Endothelial cell of umbilical vein (primary cell): ENCODE results near the gene GORASP2. TPM values are rescaled to one million over a fixed set of nuclear protein-coding genes. Genes with fewer than 3 reads are reported as not detected.

ENCODE experiments used
- BruUV-seq: library from RNA; stranded (reverse); fragments of 400-500 nt; replicated peaks from 2 replicates; lab custom pipeline; 2021; lab: Mats Ljungman, UMichigan
- CTCF ChIA-PET: fragments of 300-600, 350-600 bp; sonication (Branson Sonifier 250); formaldehyde crosslinking; loops from one replicate; lab custom pipeline; 2021; ENCODE audit warnings: antibody characterized with exemption, inconsistent platforms; lab: Charles Lee
- POLR2A ChIA-PET: fragments of 300-600, 350-600 bp; sonication (Branson Sonifier 250); formaldehyde crosslinking; loops from one replicate; lab custom pipeline; 2021; ENCODE audit warnings: antibody characterized with exemption, inconsistent platforms; lab: Charles Lee
- DNase-seq: peaks from one replicate; pipeline ENCODE4 v3.0.0-alpha.2; 2011; ENCODE audit warnings: low read depth, low spot score
- FAIRE-seq: peaks from 2 replicates; lab custom pipeline; 2011; peaks lifted over from hg19 to GRCh38; lab: Jason Lieb, UNC
- H2AFZ ChIP-seq: 2 replicates; pipeline ENCODE4 v1.6.0; 2012; ENCODE audit warnings: low read depth, low read length, control low read depth, inconsistent platforms
- H3K27ac ChIP-seq: 2 replicates; pipeline ENCODE4 v1.5.1; 2011; ENCODE audit warnings: low read depth, mild to moderate bottlenecking, control low read depth, low read length, moderate library complexity; ENCODE audit not compliant: insufficient read depth
- H3K27me3 ChIP-seq, 2 experiments: 2 replicates each; pipeline versions ENCODE4 v1.6.0 to v1.6.1; 2011; ENCODE audit warnings: low read length in 2 of 2, mixed read lengths in 1 of 2; ENCODE audit not compliant: control insufficient read depth in 2 of 2, insufficient read depth in 2 of 2
- H3K36me3 ChIP-seq, 2 experiments: 2 replicates in 1 of 2; 3 replicates in 1 of 2; pipeline ENCODE4 v1.5.1; 2011; ENCODE audit warnings: low read length in 2 of 2, mild to moderate bottlenecking in 1 of 2, moderate library complexity in 1 of 2; ENCODE audit not compliant: control insufficient read depth in 2 of 2, insufficient read depth in 2 of 2; ENCODE audit errors: extremely low read depth in 1 of 2
- H3K4me1 ChIP-seq: 3 replicates; pipeline ENCODE4 v1.5.1; 2011; ENCODE audit warnings: mild to moderate bottlenecking, low read length; ENCODE audit not compliant: control insufficient read depth, insufficient read depth; ENCODE audit errors: extremely low read depth
- H3K4me2 ChIP-seq: 2 replicates; pipeline ENCODE4 v1.6.1; 2011; ENCODE audit warnings: low read length, control low read depth, mixed read lengths; ENCODE audit not compliant: insufficient read depth
- H3K4me3 ChIP-seq, 3 experiments: fragments of 200-600 bp in 1 of 3; sonication (generic), shearing (Covaris generic) in 1 of 3; replicated peaks in 1 of 3; 2 replicates each; pipeline ENCODE4 v1.5.1; 2011 to 2016; ENCODE audit warnings: control low read depth in 3 of 3, low read length in 3 of 3, mild to moderate bottlenecking in 2 of 3, inconsistent platforms in 1 of 3, low read depth in 1 of 3, moderate library complexity in 1 of 3; ENCODE audit not compliant: insufficient read depth in 1 of 3
- H3K79me2 ChIP-seq: 2 replicates; pipeline ENCODE4 v1.6.0; 2012; ENCODE audit warnings: low read length, inconsistent platforms; ENCODE audit not compliant: control insufficient read depth, insufficient read depth
- H3K9ac ChIP-seq: replicated peaks from 2 replicates; pipeline ENCODE3; 2011; ENCODE audit warnings: low read length, control low read depth; ENCODE audit not compliant: insufficient read depth; ENCODE audit errors: extremely low read depth
- H3K9me1 ChIP-seq: replicated peaks from 3 replicates; pipeline ENCODE4 v1.6.0; 2011; ENCODE audit warnings: mild to moderate bottlenecking, low read length; ENCODE audit not compliant: control insufficient read depth, insufficient read depth; ENCODE audit errors: extremely low read depth
- H3K9me3 ChIP-seq: replicated peaks from 2 replicates; pipeline ENCODE4 v1.5.1; 2012; ENCODE audit warnings: low read length, inconsistent platforms; ENCODE audit not compliant: control insufficient read depth, insufficient read depth
- H4K20me1 ChIP-seq: replicated peaks from 2 replicates; pipeline ENCODE3; 2011; ENCODE audit warnings: mild to moderate bottlenecking, low read length; ENCODE audit not compliant: control insufficient read depth, insufficient read depth; ENCODE audit errors: extremely low read depth
- CTCF ChIP-seq, 2 donors: IDR thresholded peaks; 1 replicate in 1 of 2; 2 replicates in 1 of 2; pipeline ENCODE4 v1.5.1; 2011; ENCODE audit warnings: low read length in 2 of 2, mild to moderate bottlenecking in 2 of 2, moderate library complexity in 2 of 2, control low read depth in 1 of 2, inconsistent platforms in 1 of 2, low read depth in 1 of 2; ENCODE audit not compliant: insufficient read depth in 1 of 2; ENCODE audit errors: extremely low read depth in 1 of 2
- EZH2 ChIP-seq: IDR thresholded peaks from 2 replicates; pipeline ENCODE4 v1.6.1; 2012; ENCODE audit warnings: borderline replicate concordance, low read depth, mild to moderate bottlenecking, moderate library complexity, low read length, inconsistent platforms; ENCODE audit not compliant: severe bottlenecking
- FOS ChIP-seq: IDR thresholded peaks from 2 replicates; pipeline ENCODE4 v1.6.1; 2011; ENCODE audit warnings: mild to moderate bottlenecking, low read length, moderate library complexity, borderline replicate concordance; ENCODE audit not compliant: insufficient read depth
- GATA2 ChIP-seq: IDR thresholded peaks from 2 replicates; pipeline ENCODE4 v1.7.0; 2011; ENCODE audit warnings: low read depth, mild to moderate bottlenecking, moderate library complexity, mixed read lengths, low read length; ENCODE audit not compliant: insufficient read length, insufficient read depth
- JUN ChIP-seq: IDR thresholded peaks from 2 replicates; pipeline ENCODE4 v1.6.1; 2011; ENCODE audit warnings: borderline replicate concordance, low read depth; ENCODE audit not compliant: insufficient read length, insufficient read depth
- MYC ChIP-seq: IDR thresholded peaks from one replicate; pipeline ENCODE4 v1.6.1; 2011; ENCODE audit warnings: mild to moderate bottlenecking, low read depth, low read length
- POLR2A ChIP-seq: IDR thresholded peaks from 2 replicates; pipeline ENCODE4 v1.6.1; 2012; ENCODE audit warnings: low read depth, mild to moderate bottlenecking, control low read depth, low read length
- POLR2AphosphoS5 ChIP-seq: IDR thresholded peaks from 2 replicates; pipeline ENCODE4 v1.6.1; 2012; ENCODE audit warnings: low read depth, mild to moderate bottlenecking, control low read depth, low read length, moderate library complexity; ENCODE audit not compliant: insufficient read depth
- dilution Hi-C: fragments of 300-500 bp; cut with MboI; formaldehyde crosslinking; loops from one replicate; pipeline ENCODE4 v1.15.0; 2019; ENCODE audit warnings: low sequenced_read_pairs; ENCODE audit not compliant: extremely low pct_ligation_motif_present
- intact Hi-C: fragments of 100-400 bp; cut with micrococcal nuclease; formaldehyde crosslinking; loops from one replicate; pipeline ENCODE4 v1.10.0; 2022
- polyA plus RNA-seq, 4 experiments: library from polyadenylated mRNA; depleted of rRNA in 3 of 4; stranded (reverse) in 3 of 4; unstranded in 1 of 4; fragments of >200 nt; gene quantifications; 2 replicates each; pipeline versions ENCODE4 v1.2.1 to v1.2.3, GENCODE V29; 2011 to 2012; ENCODE audit warnings: missing spikeins in 1 of 4
- total RNA-seq: library from RNA; stranded (reverse); gene quantifications from 2 replicates; pipeline ENCODE4 v1.2.3, GENCODE V29; 2021
- TF ChIP-seq, protein P1 (sequence below): IDR thresholded peaks from 2 replicates; pipeline ENCODE4 v1.6.1; 2011; ENCODE audit not compliant: insufficient read depth, insufficient read length

The GORASP2 gene
- total and polyA plus RNA-seq, 2 donors (not counting 3 experiments of a cell fraction or from before 2014, with no cell fraction given), result 104 to 245 TPM

DNA sequence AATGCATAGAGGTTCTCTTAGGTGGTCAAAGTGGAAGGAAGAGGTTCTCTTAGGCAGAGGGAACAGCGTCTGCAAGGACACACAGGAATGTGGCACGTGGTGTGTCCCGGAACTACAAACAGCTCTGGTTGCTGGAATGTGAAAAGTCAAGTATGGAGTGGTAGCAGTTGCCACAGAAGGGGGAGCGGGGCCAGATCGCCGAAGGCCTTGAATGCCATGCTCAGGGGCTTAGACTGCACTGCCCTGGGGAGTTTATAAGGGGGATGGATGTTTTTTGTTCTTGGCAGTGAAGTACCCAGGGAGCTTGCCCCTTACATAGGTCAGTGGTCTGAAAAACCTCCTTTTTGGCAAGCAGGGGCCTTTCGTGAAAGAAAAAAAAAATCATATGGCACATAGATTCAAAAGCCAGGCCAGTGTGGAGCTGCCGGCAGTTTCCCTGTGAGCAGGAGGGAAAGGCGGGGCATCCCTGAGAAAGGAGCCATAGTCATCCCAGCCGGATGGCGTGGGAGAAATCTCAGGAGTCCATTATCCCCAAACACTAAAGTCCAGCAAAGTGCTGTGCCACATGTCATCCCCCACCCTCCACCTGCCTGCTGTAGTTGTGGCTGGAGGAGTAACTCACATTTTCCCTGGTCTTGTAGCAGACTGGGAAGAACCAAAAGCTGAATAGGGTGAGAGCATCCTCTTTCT is 45.4 kb downstream of the GORASP2 start:
- FAIRE-seq, result no peak
- H3K27ac ChIP-seq, result no peak overlapping the region
- H3K9me1 ChIP-seq, result no peaks in the 10 kb centered on the region
- H3K79me2 ChIP-seq, result no peaks in the 10 kb centered on the region
- no peak for DNase-seq
- BruUV-seq, result no TSS peak
- peaks cover 8% of the 10 kb centered on the region for H3K4me1 ChIP-seq
- no peaks in the 10 kb centered on the region for H3K36me3 ChIP-seq
- H3K9me3 ChIP-seq, result no peaks in the 10 kb centered on the region
- intact Hi-C loops (loop anchor here (5.0 to 10.0 kb wide), 3 partner anchors 270 to 1130 kb away; partner anchors contain the start of genes DCAF17, DLX2 and METTL8), dilution Hi-C loops (no loop called here)
- H3K4me3 ChIP-seq, result peak overlapping the region in 2 of 3 experiments; percentile 69 to 74
- peak overlapping the region; percentile 90 for H2AFZ ChIP-seq
- CTCF ChIA-PET, result interaction anchor here (1.5 to 6.7 kb wide), 4 partner anchors 113 to 1153 kb away, joined by 5 to 86 read pairs (median 28); partner anchors contain the start of gene TLK1
- peak overlapping the region; percentile 81 for H3K4me2 ChIP-seq
- no peaks in the 10 kb centered on the region for H3K27me3 ChIP-seq
- TF ChIP-seq GATA2 (no peak), JUN (no peak), MYC (no peak), FOS (no peak), POLR2AphosphoS5 (no peak), EZH2 (no peak), POLR2A (no peak), CTCF (IDR thresholded peaks at IDR 0.05; ENCODE audit: extremely low read depth in 1 of 2, insufficient read depth in 1 of 2, low read depth in 1 of 2, low read length in 2 of 2) (no peak)
- TF ChIP-seq, protein P1, sequence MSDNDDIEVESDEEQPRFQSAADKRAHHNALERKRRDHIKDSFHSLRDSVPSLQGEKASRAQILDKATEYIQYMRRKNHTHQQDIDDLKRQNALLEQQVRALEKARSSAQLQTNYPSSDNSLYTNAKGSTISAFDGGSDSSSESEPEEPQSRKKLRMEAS, result no peak
- peak overlapping the region; percentile 94 for H3K9ac ChIP-seq
- no peaks in the 10 kb centered on the region for H4K20me1 ChIP-seq
- POLR2A ChIA-PET, result no interaction called here
